ENCODE data around the gene SAMD8.

- TF ChIP-seq CTCF (conservative IDR thresholded peaks at IDR 0.05; ENCODE audit: low read depth, low read length), result no peak
- TF ChIP-seq EZH2 (IDR thresholded peaks at IDR 0.05; ENCODE audit: borderline replicate concordance, low read depth, low read length, poor library complexity, severe bottlenecking), result no peak
These were observed 35.3 kb downstream of the SAMD8 start for GRCh38 chr10:75146780-75147179.
